Measurements from ENCODE around the gene MBTPS1.

GRCh38 chr16:84048871-84049270 lies 67.9 kb downstream of the MBTPS1 start:
- TF ChIP-seq, protein P1, sequence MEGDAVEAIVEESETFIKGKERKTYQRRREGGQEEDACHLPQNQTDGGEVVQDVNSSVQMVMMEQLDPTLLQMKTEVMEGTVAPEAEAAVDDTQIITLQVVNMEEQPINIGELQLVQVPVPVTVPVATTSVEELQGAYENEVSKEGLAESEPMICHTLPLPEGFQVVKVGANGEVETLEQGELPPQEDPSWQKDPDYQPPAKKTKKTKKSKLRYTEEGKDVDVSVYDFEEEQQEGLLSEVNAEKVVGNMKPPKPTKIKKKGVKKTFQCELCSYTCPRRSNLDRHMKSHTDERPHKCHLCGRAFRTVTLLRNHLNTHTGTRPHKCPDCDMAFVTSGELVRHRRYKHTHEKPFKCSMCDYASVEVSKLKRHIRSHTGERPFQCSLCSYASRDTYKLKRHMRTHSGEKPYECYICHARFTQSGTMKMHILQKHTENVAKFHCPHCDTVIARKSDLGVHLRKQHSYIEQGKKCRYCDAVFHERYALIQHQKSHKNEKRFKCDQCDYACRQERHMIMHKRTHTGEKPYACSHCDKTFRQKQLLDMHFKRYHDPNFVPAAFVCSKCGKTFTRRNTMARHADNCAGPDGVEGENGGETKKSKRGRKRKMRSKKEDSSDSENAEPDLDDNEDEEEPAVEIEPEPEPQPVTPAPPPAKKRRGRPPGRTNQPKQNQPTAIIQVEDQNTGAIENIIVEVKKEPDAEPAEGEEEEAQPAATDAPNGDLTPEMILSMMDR (IDR thresholded peaks at IDR 0.05): no peak
- TF ChIP-seq ZFX (IDR thresholded peaks at IDR 0.05; ENCODE audit: borderline replicate concordance): no peak

All from 22Rv1 (cell line).